ENCODE results near the gene ZMAT3.

DNA sequence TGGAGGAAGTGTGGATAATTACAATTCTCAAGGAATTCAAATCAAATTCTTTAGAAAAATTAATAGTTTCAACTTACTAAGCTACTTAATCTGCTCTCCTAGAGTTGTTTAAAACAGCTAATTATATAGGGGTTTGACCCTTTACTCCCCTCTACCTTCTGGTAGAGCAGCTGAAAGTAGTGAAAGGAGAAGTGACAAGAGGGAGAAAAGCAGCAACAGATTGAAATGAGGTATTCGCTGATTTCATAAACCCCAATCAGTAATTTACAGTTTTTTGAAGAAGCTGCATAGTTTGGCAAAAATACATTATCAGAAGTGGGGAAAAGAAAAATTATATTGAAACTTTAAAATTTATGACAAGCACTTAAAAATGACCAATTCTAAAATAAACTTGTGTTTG lies 52.8 kb downstream of the ZMAT3 start:
- TF ChIP-seq, protein P1, sequence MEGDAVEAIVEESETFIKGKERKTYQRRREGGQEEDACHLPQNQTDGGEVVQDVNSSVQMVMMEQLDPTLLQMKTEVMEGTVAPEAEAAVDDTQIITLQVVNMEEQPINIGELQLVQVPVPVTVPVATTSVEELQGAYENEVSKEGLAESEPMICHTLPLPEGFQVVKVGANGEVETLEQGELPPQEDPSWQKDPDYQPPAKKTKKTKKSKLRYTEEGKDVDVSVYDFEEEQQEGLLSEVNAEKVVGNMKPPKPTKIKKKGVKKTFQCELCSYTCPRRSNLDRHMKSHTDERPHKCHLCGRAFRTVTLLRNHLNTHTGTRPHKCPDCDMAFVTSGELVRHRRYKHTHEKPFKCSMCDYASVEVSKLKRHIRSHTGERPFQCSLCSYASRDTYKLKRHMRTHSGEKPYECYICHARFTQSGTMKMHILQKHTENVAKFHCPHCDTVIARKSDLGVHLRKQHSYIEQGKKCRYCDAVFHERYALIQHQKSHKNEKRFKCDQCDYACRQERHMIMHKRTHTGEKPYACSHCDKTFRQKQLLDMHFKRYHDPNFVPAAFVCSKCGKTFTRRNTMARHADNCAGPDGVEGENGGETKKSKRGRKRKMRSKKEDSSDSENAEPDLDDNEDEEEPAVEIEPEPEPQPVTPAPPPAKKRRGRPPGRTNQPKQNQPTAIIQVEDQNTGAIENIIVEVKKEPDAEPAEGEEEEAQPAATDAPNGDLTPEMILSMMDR (IDR thresholded peaks at IDR 0.05): no peak
- no peak for TF ChIP-seq ZFX (IDR thresholded peaks at IDR 0.05; ENCODE audit: borderline replicate concordance)
